GM21381 (cell line): Measurements from ENCODE around the gene ADM5.
"Not testable (repeated sequence)": the region's sequence is repeated elsewhere in the genome, so short reads cannot be mapped to it uniquely, and the experiment has no call there.

Source experiments
- ATAC-seq: cut with Tn5 transposase; IDR thresholded peaks from one replicate; pipeline ENCODE4 v1.9.1; 2021; ENCODE audit warnings: mild to moderate bottlenecking, moderate library complexity; ENCODE audit not compliant: unreplicated experiment

ADM5 gene

DNA sequence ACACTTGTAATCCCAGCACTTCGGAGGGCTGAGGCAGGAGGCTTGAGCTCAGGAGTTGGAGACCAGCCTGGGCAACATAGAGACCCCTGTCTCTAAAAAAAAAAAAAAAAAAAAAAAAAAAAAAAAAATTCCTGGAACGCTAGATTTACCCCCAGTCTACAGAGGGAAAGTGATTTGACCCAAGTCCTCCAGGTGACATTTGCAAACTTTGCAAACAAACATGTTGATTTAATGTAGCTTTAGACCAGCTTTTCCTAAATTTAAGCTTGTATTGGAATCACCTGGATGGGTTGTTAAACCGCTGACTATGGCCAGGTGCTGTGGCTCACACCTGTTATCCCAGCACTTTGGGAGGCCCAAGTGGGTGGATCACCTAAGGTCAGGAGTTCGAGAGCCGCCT lies 10.0 kb downstream of the ADM5 start:
- ATAC-seq, result no peak

DNA sequence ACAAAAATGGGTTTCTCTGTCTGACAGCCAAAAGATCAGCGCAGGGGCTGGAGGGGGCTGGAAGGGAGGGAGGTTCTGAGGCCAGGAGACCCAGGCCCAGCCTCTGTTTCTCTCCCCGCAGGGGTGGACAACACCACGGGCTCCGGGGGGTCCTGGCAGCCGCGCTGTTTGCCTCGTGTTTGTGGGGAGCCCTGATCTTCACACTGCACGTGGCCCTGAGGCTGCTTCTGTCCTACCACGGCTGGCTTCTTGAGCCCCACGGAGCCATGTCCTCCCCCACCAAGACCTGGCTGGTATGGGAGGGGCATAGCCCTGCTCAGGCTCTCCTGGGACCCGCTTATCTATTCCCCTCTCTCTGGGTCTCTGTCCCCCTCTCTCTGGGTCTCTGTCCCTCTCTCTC lies 11.2 kb downstream of the ADM5 start:
- no peak for ATAC-seq

GRCh38 chr19:49701271-49701786 lies 11.9 kb downstream of the ADM5 start:
- ATAC-seq, result no peak

DNA sequence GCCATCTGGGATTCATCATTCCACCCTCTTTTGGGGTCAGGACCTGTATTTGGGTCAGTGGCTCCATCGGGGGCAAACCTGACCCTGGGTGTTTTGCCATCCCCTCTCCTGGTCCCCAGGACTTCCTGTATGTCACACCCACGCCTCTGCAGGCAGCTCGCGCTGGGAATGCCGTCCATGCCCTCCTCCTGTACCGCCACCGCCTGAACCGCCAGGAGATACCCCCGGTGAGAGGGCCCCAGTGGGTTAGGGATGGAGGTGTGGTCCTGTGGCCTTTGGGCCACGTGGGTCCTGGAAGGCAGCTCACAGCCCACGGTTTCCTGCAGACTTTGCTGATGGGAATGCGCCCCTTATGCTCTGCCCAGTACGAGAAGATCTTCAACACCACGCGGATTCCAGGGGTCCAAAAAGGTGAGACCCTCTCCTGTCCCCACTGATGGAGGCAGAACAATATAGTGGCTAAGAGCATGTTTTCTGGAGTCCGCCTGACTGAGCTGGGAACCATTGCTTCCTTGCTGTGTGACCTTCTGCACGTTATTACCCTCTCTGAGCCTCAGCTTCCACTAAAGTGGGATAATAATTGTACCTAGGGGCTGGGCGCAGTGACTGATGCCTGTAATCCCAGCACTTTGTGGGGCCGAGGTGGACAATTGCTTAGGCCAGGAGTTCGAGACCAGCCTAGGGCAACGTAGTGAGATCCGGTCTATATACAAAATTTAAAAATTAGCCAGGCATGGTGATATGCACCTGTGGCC lies 15.7 kb downstream of the ADM5 start:
- ATAC-seq, result no peak

DNA sequence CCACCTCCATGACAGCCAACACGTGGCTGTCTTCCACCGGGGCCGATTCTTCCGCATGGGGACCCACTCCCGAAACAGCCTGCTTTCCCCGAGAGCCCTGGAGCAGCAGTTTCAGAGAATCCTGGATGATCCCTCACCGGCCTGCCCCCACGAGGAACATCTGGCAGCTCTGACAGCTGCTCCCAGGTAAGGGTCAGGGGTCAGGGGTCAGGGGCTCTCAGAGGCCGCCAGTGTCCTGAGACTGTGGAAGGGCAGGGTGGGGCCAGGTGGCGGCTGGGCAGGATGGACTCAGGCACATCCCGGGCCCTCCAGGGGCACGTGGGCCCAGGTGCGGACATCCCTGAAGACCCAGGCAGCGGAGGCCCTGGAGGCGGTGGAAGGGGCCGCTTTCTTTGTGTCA lies 16.5 kb downstream of the ADM5 start:
- no peak for ATAC-seq

DNA sequence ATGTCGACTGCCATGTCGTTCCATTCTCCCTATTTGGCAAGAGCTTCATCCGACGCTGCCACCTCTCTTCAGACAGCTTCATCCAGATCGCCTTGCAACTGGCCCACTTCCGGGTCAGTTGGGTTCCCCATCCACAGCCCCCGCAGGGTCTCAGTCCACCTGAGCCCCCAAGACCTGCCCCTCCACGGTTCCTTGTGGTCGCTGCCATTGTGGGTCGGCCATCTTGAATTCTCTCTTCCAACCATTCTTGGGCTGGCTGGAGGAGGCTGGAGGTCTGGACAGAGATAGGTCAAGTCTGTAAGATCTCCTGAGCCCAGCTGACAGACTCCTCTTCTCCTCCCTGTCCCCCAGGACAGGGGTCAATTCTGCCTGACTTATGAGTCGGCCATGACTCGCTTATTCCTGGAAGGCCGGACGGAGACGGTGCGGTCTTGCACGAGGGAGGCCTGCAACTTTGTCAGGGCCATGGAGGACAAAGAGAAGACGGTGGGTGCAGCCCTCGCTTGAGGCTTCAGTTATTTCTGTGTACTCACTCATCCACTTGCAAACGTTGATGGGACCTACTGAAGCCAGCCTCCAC lies 21.1 kb downstream of the ADM5 start:
- ATAC-seq, result no peak

DNA sequence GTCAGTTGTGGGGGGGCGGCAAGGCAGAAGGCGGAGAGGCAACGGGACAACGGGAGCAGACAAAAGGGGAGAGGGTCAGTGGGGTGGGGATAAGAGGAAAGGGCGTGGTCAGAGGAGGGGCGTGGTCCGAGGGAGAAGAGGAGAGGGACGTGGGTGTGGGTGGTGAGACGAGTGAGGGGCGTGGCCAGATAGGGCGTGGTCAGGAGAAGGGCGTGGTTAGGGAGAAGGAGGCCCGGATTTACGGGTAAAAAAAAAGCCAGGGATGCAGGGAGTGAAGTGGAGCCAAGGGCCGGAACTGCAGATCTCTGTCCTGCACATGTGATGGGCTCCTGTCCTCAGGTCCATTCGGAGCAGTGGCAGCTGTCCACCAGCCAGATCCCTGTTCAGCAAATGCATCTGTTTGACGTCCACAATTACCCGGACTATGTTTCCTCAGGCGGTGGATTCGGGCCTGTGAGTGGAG lies 23.0 kb downstream of the ADM5 start:
- ATAC-seq, result no peak

DNA sequence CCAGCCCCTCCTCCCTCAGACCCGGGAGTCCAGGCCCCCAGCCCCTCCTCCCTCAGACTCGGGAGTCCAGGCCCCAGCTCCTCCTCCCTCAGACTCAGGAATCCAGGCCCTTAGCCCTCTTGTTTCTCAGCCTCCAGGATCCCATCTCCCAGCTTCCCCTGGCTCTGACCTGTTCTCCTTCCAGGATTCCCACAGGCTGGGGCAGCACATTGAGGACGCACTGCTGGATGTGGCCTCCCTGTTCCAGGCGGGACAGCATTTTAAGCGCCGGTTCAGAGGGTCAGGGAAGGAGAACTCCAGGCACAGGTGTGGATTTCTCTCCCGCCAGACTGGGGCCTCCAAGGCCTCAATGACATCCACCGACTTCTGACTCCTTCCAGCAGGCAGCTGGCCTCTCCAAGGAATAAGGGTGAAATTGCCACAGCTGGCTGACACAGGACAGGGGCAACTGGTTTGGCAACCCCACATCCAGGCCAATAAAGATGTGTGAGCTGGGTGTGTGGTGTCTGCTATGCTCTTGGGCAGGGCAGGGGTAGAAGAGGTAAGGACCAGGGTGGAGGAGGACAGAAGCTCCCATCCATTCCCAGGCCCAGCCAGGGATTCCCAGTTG lies 23.9 kb downstream of the ADM5 start:
- ATAC-seq, result no peak

GRCh38 chr19:49716154-49716553 lies 26.8 kb downstream of the ADM5 start:
- no peak for ATAC-seq

DNA sequence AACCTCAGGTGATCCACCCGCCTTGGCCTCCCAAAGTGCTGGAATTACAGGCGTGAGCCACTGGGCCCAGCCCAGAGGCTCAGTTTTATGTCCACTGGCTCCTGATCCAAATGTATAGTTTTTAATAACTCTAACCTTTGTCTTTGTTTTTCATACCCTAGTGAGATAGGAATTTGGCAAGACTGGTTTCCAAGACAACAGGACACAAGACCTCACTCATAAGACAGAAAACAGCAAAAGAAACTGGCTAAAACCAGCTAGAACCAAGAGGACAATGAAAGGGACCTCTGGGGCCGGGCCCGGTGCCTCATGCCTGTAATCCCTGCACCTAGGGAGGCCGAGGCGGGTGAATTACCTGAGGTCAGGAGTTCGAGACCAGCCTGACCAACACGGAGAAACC lies 29.1 kb downstream of the ADM5 start:
- no peak for ATAC-seq

GRCh38 chr19:49718991-49719390 lies 29.6 kb downstream of the ADM5 start:
- ATAC-seq, result no peak

- ATAC-seq, result not testable (repeated sequence)
Measured at GRCh38 chr19:49719420-49719819, 30.0 kb downstream of the ADM5 start.

GRCh38 chr19:49727217-49728030 lies 38.0 kb downstream of the ADM5 start:
- no peak for ATAC-seq

DNA sequence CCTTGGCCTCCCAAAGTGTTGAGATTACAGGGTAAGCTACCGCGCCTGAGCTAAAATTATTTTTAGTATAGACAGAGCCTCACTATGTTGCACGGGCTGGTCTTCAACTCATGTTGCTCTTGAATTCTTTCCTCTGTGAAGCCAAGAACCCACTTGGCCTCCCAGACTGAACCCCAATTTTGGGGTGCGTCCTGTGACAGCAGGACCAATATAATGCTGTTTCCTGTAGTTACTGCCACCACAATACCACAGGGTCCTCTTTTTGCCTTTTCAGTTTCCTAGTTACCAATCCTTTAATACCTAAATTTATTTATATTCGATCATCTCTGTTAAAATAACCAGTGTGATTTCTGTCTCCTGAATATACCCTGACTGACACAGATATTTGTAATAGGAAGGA lies 40.8 kb downstream of the ADM5 start:
- ATAC-seq, result no peak

DNA sequence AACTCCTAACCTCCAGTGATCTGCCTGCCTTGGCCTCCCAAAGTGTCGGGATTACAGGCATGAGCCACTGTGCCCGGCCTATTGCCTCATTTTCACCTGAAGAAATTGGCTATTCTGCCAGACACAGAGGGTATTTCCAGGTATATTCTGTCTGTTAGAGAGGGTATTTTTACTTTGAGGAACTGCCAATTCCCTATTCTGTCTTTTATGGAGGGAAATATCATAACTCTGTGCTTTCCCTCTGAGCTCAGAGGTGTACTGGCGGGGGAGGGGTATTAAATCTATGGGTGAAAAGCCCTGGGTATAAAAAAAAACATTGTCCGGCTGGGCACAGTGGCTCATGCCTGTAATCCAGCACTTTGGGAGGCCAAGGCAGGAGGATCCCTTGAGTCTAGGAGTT lies 48.9 kb downstream of the ADM5 start:
- ATAC-seq, result no peak

DNA sequence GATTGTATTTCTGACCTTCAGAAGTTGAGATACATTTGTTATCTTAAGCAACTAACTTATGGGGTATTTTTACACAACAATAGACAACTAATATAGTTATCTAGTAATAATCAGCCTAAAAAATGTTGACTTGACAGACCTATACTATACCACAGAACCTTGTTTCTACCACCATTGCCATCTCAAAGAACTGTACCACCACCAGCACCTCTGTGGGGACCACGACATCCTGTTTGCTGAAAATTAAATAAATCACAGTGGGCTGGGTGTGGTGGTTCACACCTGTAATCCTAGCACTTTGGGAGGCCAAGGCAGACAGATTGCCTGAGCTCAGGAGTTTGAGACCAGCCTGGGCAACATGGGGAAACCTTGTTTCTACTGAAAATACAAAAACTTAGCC lies 49.7 kb downstream of the ADM5 start:
- ATAC-seq, result no peak

DNA sequence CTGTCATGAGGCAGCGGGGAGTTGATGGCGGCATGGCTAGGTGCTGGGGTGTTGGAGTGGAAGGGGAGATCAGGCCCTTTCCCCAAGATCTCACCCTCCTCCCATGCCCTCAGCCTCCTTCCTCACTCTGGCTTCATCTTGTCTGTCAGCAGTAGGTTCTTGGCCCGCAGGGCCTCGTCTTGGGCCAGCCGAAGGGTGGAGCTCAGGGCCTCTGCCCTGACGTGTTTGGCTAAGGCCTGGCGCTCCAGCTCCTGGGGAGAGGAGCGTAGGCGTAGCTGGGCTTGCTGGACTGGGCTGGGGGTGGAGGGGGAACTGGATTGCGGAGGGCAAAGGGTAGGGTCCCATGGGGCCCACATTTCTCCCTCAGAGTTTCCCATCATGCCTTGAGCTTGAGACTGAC lies 50.5 kb downstream of the ADM5 start:
- no peak for ATAC-seq
